ENCODE data around the gene NEUROG3. TPM values are rescaled to one million over a fixed set of nuclear protein-coding genes. Genes with fewer than 3 reads are reported as not detected.

Gene NEUROG3
- total RNA-seq, 4 donors from 2014 or later, result 0.60 to 1.1 TPM; not detected in 2

GRCh38 chr10:69609077-69609476 is 35.9 kb upstream of the NEUROG3 start:
- no peak for TF ChIP-seq CTCF (IDR thresholded peaks at IDR 0.05)
- DNase-seq (ENCODE audit: low spot score) (no peak), ATAC-seq (ENCODE audit: low FRiP score) (no peak)

- TF ChIP-seq CTCF (IDR thresholded peaks at IDR 0.05), result no peak
- no peak for ATAC-seq (ENCODE audit: low FRiP score)
- no peak for DNase-seq (ENCODE audit: low spot score)
These were observed 27.6 kb upstream of the NEUROG3 start for GRCh38 chr10:69600761-69601330.

GRCh38 chr10:69588358-69588757 is 15.1 kb upstream of the NEUROG3 start:
- no peak for TF ChIP-seq CTCF (IDR thresholded peaks at IDR 0.05)
- no peak for ATAC-seq (ENCODE audit: low FRiP score)
- no peak for DNase-seq (ENCODE audit: low spot score)

GRCh38 chr10:69584624-69585023 is 11.4 kb upstream of the NEUROG3 start:
- ATAC-seq (ENCODE audit: low FRiP score) (no peak), DNase-seq (ENCODE audit: low spot score) (no peak)
- no peak for TF ChIP-seq CTCF (IDR thresholded peaks at IDR 0.05)

- TF ChIP-seq CTCF (IDR thresholded peaks at IDR 0.05), result no peak
- DNase-seq (ENCODE audit: low spot score), result no peak
- ATAC-seq (ENCODE audit: low FRiP score), result no peak
These were observed 9.9 kb upstream of the NEUROG3 start for GRCh38 chr10:69583106-69583505.

GRCh38 chr10:69580435-69580834 is 7.2 kb upstream of the NEUROG3 start:
- DNase-seq (ENCODE audit: low spot score) (no peak), ATAC-seq (ENCODE audit: low FRiP score) (no peak)
- no peak for TF ChIP-seq CTCF (IDR thresholded peaks at IDR 0.05)

- ATAC-seq (ENCODE audit: low FRiP score) (no peak), DNase-seq (ENCODE audit: low spot score) (no peak)
- TF ChIP-seq CTCF (IDR thresholded peaks at IDR 0.05), result no peak
These were observed 6.3 kb upstream of the NEUROG3 start for GRCh38 chr10:69579464-69580060.

All from omental fat pad (tissue), 4 donors.